PC-9 (cell line): ENCODE data around the gene ASTN2.

Source experiments
- CTCF ChIP-seq: fragments of 200-600 bp; sonication (generic); conservative IDR thresholded peaks from 2 replicates; pipeline ENCODE4 v1.6.1; 2017; ENCODE audit warnings: mixed run types, antibody characterized with exemption, mild to moderate bottlenecking, moderate library complexity
- EZH2 ChIP-seq: fragments of 200-600 bp; sonication (generic); IDR thresholded peaks from 2 replicates; pipeline ENCODE4 v1.8.0; 2017; ENCODE audit warnings: antibody characterized with exemption, low read depth

DNA sequence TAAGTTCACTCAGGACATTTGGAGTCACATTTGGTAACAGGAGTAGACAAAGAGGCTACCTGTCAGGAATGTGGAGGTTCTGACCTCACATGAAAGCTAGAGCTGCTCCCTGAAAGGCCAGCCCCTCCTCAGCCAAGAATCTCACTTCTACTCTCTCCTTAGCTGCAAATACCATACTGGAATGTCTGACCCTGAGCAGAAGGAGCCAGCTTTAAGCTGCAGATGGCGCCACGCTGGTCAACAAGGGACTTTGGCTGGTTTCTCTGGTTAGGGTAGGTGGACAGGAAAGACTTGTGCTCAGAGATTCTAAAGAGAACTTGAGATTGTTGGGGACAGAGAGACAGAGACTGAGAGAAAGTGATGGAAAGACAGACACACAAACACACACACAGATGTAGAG, 21.9 kb downstream of the ASTN2 start:
- TF ChIP-seq CTCF, result no peak
- no peak for TF ChIP-seq EZH2
